Testis (tissue), 3 donors: Measurements from ENCODE around the gene DENND2A. TPM values are rescaled to one million over a fixed set of nuclear protein-coding genes. Genes with fewer than 3 reads are reported as not detected.

Source experiments
- DNase-seq: peaks from one replicate; pipeline ENCODE4 v3.0.0-alpha.2; 2019
- H3K27ac ChIP-seq, 2 donors: fragments of 200-600 bp; sonication (generic); one replicate each; pipeline ENCODE4 v1.5.1; 2019
- H3K27me3 ChIP-seq: fragments of 200-600 bp; sonication (generic); one replicate; pipeline ENCODE4 v1.5.1; 2019
- H3K36me3 ChIP-seq: fragments of 200-600 bp; sonication (generic); one replicate; pipeline ENCODE4 v1.5.1; 2017; ENCODE audit warnings: low read depth; ENCODE audit errors: missing control alignments
- H3K4me1 ChIP-seq: fragments of 200-600 bp; sonication (generic); one replicate; pipeline ENCODE4 v1.5.1; 2019
- H3K4me3 ChIP-seq, 2 donors: fragments of 200-600 bp; sonication (generic); one replicate each; pipeline ENCODE4 v1.5.1; 2017 to 2019
- H3K9me3 ChIP-seq: fragments of 200-600 bp; sonication (generic); one replicate; pipeline ENCODE4 v1.5.1; 2017
- CTCF ChIP-seq, 3 experiments: fragments of 450-650 bp in 2 of 3; fragments of 200-600 bp in 1 of 3; sonication (generic) in 1 of 3; IDR thresholded peaks; one replicate each; pipeline ENCODE4 v1.5.1; 2016 to 2019; ENCODE audit warnings: antibody characterized with exemption in 3 of 3, mild to moderate bottlenecking in 2 of 3, moderate library complexity in 1 of 3
- POLR2A ChIP-seq: fragments of 450-650 bp; IDR thresholded peaks from one replicate; pipeline ENCODE4 v1.6.1; 2017; ENCODE audit warnings: antibody characterized with exemption, mild to moderate bottlenecking, moderate library complexity
- WGBS, 2 donors: methylation state at CpG; one replicate each; pipeline ENCODE4 v1.1.5; 2018; 5-methylcytosine and 5-hydroxymethylcytosine counted together
- intact Hi-C: fragments of 100-400 bp; cut with DNase I; formaldehyde crosslinking; loops from one replicate; pipeline ENCODE4 v1.15.1; 2023; ENCODE audit warnings: low total_unique reads
- polyA plus RNA-seq: library from polyadenylated mRNA; stranded (reverse); fragments of 350-450 nt; fragmentation: Illumina TruSeq; extraction: RNeasy Lipid Tissue Mini Kit (QIAGEN cat#74804); gene quantifications from one replicate; pipeline ENCODE4 v1.2.3, GENCODE V29; 2014; ENCODE audit warnings: low read depth, low replicate concordance; ENCODE audit not compliant: insufficient read depth
- total RNA-seq, 2 donors: library from RNA; depleted of rRNA; stranded (reverse); fragments of >200 nt; gene quantifications; one replicate each; pipeline ENCODE4 v1.2.3, GENCODE V29; 2016

DENND2A gene
- total and polyA plus RNA-seq, 3 donors from 2014 or later: 4.1 to 8.5 (median 5.5) TPM

DNA sequence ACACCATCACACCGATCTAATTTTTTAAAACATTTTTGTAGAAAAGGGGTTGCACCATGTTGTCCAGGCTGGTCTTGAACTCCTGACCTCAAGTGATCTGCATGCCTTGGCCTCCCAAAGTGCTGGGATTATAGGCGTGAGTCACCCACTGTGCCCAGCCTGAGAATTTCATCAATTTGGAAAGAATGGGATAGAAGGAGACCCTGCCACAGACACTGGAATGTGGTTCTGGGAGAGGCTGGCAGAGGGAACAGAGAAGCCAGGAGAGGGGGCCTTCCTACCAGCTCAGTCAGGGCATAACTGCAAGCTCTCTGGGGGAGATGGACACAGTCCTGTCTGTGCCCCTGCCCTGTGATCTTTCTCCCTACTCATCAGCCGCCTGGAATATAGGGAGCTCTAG is 119.2 kb downstream of the DENND2A start:
- intact Hi-C loops: no loop called here
- H3K9me3 ChIP-seq: no peaks in the 10 kb centered on the region
- no peak for TF ChIP-seq POLR2A
- no peak for TF ChIP-seq CTCF (IDR thresholded peaks at IDR 0.05)
- DNase-seq: no peak
- H3K4me1 ChIP-seq: peaks cover 16% of the 10 kb centered on the region
- H3K36me3 ChIP-seq: no peaks in the 10 kb centered on the region
- no peak overlapping the region for H3K4me3 ChIP-seq
- H3K27ac ChIP-seq: no peak overlapping the region
- WGBS, 2 donors: 95 to 96% methylated on average over 3 of the region's 3 CpGs
- H3K27me3 ChIP-seq: no peaks in the 10 kb centered on the region

- 56 to 58% methylated on average over 7 of the region's 7 CpGs for whole genome bisulfite sequencing, 2 donors
- Histone ChIP-seq H3K9me3 (no peaks in the 10 kb centered on the region), H3K4me1 (peaks cover 16% of the 10 kb centered on the region), H3K4me3 (no peak overlapping the region), H3K27ac (peak overlapping the region; percentile 42 to 84), H3K27me3 (no peaks in the 10 kb centered on the region), H3K36me3 (no peaks in the 10 kb centered on the region)
- no peak for TF ChIP-seq CTCF (IDR thresholded peaks at IDR 0.05)
- DNase-seq: no peak
- intact Hi-C loops: loop anchor here (5.0 kb wide), 1 partner anchor 133 kb away; no protein-coding TSS in a partner anchor
These were observed 121.6 kb downstream of the DENND2A start for GRCh38 chr7:140519007-140519399.

DNA sequence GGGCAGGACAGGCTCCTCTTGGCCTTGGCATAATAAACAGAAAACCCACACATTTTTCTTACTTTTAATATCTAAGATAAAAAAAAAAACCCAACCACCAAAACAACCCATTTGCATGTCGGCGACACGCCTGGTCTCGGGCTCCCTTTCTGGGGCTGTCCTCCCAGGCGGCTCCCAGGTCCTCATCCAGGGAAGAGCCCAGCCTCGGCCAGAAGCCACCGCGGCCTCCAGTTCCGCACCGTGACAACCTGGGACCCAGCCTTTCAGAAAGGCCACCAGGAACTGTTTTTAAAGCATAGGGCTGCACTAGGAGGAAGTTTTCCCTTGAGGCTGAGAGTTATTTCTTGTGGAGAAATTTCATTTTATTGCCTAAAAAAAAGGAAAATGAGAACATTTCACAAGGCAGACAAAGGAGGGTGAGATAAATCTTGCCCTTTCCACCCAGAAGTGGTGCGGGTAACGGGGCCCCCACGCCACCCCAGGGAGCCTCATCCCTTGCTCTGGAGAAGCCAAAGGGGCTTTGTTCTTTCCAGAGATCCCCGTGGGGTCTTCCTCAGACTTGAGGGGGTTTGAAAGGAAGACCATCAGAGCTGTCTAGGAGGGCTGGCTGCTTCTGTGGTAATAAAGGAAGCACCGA is 122.1 kb downstream of the DENND2A start:
- no peaks in the 10 kb centered on the region for H3K36me3 ChIP-seq
- H3K4me1 ChIP-seq: peaks cover 16% of the 10 kb centered on the region
- intact Hi-C loops: loop anchor here (5.0 kb wide), 1 partner anchor 134 kb away; no protein-coding TSS in a partner anchor
- WGBS, 2 donors: 48 to 58% methylated on average over 15 of the region's 15 CpGs
- H3K27ac ChIP-seq: peak overlapping the region; percentile 42 to 84
- DNase-seq: no peak
- H3K9me3 ChIP-seq: no peaks in the 10 kb centered on the region
- no peaks in the 10 kb centered on the region for H3K27me3 ChIP-seq
- TF ChIP-seq CTCF (IDR thresholded peaks at IDR 0.05): no peak
- TF ChIP-seq POLR2A: no peak
- no peak overlapping the region for H3K4me3 ChIP-seq

DNA sequence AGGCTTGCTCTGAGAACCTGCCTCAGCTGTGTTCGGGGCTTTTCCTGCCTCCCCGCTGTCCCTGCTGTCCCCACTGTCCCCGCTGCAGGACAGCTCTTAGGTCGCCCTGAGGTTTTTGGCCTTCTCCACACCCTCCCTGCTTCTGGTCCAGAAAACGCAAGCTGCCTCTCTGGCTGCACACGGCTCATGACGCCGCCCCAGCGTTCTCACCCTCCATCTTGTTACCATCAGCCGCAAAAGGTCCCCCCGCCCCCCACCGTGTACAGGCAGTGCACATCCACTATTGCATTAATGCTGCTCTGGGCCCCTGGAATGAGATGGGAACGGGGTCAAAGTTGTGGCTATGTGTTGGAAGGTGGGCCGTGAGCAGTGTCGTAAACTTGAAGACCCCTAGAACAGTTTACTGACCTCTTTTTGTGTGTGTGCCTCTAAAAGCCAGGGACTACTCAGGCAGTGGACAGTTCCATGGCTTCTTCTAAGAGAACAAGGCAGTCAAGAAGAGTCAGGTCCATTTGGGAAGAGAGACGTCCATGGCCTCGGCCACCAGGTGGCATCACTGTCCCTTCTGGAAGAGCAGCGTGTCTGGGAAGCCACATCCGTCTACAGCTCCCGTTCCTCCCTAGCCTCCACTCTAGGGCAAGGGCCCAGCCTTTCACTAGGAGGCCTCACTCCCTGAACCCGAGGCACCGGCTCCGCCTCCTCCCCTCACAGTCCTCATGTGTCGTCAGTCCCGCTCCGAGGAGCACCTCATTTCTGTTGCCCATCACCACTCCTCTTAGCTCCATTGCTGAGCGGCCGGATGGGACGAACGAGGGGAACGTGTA is 122.9 kb downstream of the DENND2A start:
- no peaks in the 10 kb centered on the region for H3K27me3 ChIP-seq

More for the DNA sequence above, 122.9 kb downstream of the DENND2A start:
- intact Hi-C loops: loop anchor here (5.0 kb wide), 1 partner anchor 135 kb away; no protein-coding TSS in a partner anchor
- DNase-seq: peak; percentile 95
- 35 to 54% methylated on average over 16 to 31 of the region's 31 CpGs for WGBS, 2 donors
- TF ChIP-seq POLR2A (no peak), CTCF (IDR thresholded peaks at IDR 0.05) (peak; percentile 68 to 88 (median 84))
- Histone ChIP-seq H3K4me3 (peak overlapping the region in 1 of 2 donors; percentile 1), H3K36me3 (no peaks in the 10 kb centered on the region), H3K27ac (peak overlapping the region; percentile 42 to 84), H3K4me1 (peaks cover 16% of the 10 kb centered on the region), H3K9me3 (no peaks in the 10 kb centered on the region)
